COLO668 (cell line): Measurements from ENCODE around the gene PHF10.
"Not testable (repeated sequence)": the region's sequence is repeated elsewhere in the genome, so short reads cannot be mapped to it uniquely, and the experiment has no call there.

ENCODE experiments used
- DNase-seq: peaks from one replicate; lab custom pipeline; 2025; ENCODE audit not compliant: unreplicated experiment; lab: John Stamatoyannopoulos, UW

PHF10 gene

GRCh38 chr6:169724494-169725124, at the start of gene PHF10:
Gene PHF10 (minus strand): TSS chr6:169724500. CDS start chr6:169723931, 569 bp downstream.
- peak; percentile 70 for DNase-seq

DNA sequence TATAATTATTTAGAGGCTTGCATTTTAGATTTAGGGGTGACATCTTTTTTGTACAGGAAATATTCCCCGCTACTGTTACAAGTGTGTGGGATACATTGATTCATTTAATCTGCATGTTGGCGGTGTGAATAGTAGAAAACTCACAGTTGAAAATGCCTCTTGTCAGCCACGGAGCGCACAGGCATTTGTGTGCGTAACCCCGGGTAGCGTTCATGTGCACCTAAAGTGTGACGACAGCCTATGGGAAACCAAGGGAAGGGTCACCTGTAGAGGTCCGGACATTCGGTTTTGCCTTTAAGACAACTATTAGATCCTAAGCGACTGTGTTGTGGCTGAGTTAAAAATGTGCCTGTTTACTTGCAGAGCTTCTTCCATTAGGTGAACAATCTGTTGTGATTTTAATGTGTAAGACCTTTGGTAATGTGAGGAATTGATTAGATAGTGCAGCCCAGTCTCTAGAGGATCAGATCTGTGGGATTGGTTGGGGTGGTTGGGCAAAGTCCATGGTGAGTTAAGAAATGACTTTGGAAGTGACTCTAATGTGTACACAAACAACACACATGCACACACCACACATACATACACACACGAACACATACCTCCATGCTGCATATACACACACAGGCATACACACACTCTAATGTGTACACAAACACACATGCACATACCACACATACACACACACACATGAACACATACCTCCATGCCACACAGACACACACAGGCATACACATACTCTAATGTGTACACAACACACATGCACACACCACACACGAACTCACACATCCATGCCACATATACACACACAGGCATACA, 42.8 kb upstream of the PHF10 start:
- DNase-seq, result no peak

GRCh38 chr6:169766232-169766631, 41.9 kb upstream of the PHF10 start:
- DNase-seq, result no peak

DNA sequence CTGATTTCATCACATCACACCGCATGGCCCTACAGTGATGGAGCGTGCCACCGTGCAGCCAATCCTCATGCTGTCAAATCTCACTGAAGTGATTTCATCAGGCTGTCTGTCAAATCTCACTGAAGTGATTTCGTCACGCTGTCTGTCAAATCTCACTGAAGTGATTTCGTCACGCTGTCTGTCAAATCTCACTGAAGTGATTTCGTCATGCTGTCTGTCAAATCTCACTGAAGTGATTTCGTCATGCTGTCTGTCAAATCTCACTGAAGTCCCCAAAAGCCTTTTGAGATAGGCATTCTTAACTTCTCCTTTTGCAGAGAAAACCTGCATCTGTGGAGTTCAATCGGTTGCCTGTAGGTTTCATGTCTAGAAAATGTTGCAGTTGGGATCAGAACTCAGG, 41.5 kb upstream of the PHF10 start:
- DNase-seq, result not testable (repeated sequence)

- no peak for DNase-seq
Observed at GRCh38 chr6:169763881-169764280, 39.6 kb upstream of the PHF10 start.

- DNase-seq, result no peak
Observed at GRCh38 chr6:169763308-169763707, 39.0 kb upstream of the PHF10 start.

- DNase-seq, result no peak
Observed at GRCh38 chr6:169755162-169755561, 30.9 kb upstream of the PHF10 start.

GRCh38 chr6:169752074-169752623, 27.8 kb upstream of the PHF10 start:
- no peak for DNase-seq

DNA sequence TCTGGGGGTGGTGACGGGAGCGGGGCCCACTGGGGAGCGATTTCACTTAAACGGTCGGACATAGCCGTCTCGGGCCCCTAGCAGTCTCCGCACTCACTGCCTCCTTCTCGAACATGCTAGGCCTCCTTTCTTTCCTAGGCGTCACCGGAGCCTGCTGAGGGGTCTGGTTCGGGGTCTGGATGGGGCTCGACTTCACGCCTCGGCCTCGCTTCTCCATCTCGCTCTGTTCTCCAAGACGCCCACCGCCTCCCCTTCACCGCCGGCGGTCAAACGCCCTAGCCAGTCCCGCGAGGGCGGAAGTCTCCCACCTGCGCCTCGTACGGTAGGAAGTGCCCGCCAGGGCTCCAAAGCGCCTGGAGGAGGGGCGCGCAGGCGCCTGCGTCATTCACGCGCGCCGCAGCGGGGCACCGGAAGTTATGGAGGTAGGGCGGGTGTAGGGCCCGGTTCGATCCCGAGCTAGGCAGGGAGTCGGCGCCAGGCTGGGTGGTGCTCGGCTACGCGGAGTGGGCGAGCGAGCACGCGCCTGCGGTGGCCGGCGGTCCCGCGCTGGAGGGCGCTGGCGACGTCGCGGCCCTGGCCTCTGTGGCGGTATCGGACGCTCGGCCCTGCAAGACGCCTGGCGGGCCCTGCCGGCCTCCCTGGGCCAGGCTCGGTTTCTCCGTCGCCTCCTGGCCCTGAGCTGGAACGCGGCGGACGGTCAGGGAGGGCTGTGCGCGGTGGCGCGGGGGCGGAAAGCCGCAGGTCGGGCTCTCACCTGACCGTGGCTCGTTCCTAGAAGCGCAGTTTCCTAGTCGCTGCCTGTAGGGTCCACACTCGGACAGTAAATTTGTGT, 27.2 kb upstream of the PHF10 start, which contains the start of the genes DYNLT2 and ERMARD:
Gene DYNLT2, minus strand, starts transcription at position 331 of the 832 bp plus-strand sequence. Its CDS starts 114 bp downstream, at position 217.
Gene ERMARD, plus strand, starts transcription at position 381 of the 832 bp plus-strand sequence. Its CDS starts 36 bp downstream, at position 417.
- peak; percentile 93 for DNase-seq

DNA sequence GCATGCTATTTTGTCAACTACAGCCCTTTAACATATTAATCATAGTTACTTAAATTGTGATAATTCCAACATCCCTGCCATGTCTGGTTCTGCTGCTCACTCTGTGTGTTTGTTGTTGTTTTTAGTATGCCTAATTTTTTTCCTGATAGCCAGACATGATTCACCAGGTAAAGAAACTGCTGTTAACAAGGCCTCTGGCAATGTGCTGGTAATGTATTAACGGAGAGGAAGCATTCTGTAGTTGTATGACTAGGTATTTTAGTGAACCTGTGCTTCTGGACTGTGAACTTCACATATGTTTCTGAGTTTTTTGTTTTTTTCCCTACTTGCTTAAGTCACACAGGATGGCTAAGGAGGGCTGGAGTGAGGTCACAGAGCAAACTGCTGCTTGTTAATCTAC, 22.3 kb upstream of the PHF10 start:
- no peak for DNase-seq

- no peak for DNase-seq
Observed at GRCh38 chr6:169745405-169745804, 21.1 kb upstream of the PHF10 start.

DNA sequence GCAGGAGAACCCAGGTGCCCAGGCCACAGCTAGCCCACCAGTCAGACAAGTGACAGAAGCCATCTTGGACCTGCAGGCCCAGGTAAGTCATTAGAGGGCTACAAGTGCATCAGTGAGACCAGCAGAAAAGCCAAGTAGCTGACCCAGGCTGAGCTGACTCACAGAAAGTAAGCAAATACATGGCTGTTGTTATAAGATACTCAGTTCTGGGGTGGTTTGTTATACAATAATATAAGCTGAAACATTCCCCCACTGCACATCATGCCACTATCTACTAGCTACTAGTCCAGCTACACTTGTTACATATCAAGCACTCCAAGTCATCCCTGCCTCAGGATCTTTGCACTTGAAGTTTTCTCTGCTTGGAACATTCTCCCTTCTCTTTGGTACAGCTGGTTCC, 17.0 kb upstream of the PHF10 start:
- DNase-seq, result no peak

GRCh38 chr6:169738976-169739529, 14.8 kb upstream of the PHF10 start:
- DNase-seq, result no peak

GRCh38 chr6:169738204-169738975, 14.1 kb upstream of the PHF10 start:
- no peak for DNase-seq

- no peak for DNase-seq
Observed at GRCh38 chr6:169729961-169730360, 5.7 kb upstream of the PHF10 start.

DNA sequence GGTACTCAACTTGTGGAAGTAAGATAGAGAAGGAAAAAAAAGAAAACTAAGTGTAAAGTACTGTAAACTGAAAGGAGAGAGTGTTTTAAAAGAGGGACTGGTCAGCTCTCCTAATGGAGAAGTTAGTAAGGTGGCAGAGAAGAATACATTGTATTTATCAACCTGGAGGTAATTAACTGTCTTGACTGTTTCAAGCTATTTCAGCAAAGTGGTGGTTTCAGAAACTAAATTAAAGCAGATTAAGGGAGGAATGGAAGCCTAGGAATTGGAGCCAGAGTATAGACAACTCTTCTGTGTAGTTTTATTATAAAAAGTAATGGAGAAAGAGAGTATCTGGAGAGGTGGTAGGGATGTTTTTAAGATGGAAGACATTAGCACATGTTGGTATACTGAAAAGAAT, 2.7 kb upstream of the PHF10 start:
- no peak for DNase-seq

- DNase-seq, result no peak
Observed at GRCh38 chr6:169726049-169726400, 1.7 kb upstream of the PHF10 start.

- peak; percentile 19 for DNase-seq
Observed at GRCh38 chr6:169725125-169726048, 1.1 kb upstream of the PHF10 start.

GRCh38 chr6:169723991-169724493, 258 bp downstream of the PHF10 start:
- peak; percentile 62 for DNase-seq
